Measurements from ENCODE around the gene FAM177A1.
"Not testable (repeated sequence)": the region's sequence is repeated elsewhere in the genome, so short reads cannot be mapped to it uniquely, and the experiment has no call there.

The FAM177A1 gene, protein sequence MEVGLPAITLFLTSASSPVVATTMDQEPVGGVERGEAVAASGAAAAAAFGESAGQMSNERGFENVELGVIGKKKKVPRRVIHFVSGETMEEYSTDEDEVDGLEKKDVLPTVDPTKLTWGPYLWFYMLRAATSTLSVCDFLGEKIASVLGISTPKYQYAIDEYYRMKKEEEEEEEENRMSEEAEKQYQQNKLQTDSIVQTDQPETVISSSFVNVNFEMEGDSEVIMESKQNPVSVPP

GRCh38 chr14:35046048-35046750 is at the start of gene FAM177A1:
FAM177A1 (plus strand) TSS chr14:35046272; CDS start chr14:35046464, 192 bp downstream.
- peak; percentile 98 for DNase-seq

DNA sequence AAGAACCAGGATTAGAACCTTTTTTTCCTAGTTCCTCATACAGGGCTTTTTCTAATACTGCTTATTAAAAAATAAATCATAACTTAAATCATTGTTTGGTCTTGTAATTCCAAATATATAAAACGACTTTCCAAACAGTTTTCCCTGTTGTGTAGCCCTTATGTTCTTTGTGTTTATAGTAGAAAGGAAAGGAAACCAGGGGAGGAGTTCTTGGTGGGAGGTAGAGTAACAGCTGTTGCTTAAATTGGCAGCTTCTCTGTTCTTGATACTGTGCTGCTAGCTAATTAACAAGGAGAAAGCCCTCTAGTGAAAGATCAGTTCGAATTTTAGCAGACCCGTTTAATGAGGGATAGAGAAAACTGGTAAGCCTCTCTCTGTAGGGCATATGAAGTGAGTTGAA is 48.3 kb upstream of the FAM177A1 start:
- DNase-seq = no peak

DNA sequence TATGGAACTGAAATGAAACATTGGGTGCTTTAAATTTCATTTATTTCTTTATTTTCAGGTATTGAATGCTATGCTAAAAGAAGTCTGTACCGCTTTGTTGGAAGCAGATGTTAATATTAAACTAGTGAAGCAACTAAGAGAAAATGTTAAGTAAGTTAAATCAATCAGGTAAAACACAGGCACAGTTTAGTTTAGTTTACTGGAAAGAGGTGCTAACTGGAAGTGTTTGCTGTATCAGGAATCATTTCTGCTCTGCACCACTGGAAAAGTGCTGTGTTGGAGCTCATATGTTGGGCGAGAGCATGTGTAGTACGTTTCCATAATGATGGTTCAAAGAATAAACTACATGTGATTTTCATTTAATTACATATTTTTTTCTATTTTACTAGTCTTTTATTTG is 46.6 kb upstream of the FAM177A1 start:
- no peak for DNase-seq

- no peak for DNase-seq
Measured at GRCh38 chr14:35001621-35002020, 44.5 kb upstream of the FAM177A1 start.

- no peak for DNase-seq
Measured at GRCh38 chr14:35004839-35005238, 41.2 kb upstream of the FAM177A1 start.

DNA sequence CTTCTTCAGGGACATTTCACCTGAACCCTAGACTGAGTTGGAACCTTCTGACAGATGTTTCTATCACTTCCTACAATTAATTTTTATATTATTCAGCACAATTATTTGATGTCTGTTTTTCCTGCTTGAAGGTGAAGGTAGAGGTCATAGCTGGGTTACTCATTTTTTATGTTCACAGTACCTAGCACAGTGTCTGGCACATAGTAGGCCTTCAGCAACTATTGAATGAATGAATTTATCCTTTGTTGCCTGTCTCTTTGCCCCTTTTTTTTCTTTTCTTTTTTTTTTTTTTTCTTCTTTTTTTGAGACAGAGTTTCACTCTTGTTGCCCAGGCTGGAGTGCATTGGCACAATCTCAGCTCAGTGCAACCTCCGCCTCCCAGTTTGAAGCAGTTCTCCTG is 29.5 kb upstream of the FAM177A1 start:
- DNase-seq = no peak

DNA sequence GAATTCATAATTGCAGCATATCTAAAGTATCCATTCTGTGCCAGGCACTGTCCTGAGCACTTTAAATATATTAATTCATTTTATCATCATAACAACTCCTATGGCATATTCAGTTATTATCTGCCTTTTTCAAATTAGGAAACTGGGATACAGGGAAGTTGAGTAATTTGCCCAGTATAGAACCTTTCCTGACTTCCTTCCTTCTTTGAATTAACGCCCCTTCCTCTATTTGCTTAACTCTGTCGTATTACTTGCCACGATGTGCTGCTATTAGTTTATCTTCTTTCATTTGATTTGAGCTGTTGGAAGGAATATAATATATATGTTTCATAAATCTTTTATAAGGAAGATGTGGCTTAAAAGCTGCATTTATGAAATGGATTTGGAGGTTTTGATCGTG is 25.4 kb upstream of the FAM177A1 start:
- DNase-seq = no peak

DNA sequence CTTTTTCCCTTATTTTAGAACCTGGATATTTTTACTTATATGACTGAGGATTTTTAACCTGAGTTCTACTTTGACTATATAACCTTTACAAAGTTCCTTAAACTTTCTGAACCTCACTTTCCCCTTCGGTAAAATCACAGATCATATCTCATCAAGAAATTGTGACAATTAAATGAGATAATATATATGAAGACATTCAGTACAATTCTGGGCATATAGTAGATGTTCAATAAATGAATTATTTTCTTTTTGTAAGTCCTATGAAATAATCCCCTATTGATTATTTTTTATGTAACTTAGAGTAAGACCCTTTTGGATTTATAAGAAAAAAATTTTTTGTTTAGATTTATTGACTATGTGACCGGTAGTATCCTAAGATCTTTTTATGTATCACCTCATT is 17.6 kb upstream of the FAM177A1 start:
- no peak for DNase-seq

- DNase-seq = no peak
Measured at GRCh38 chr14:35032562-35032961, 13.5 kb upstream of the FAM177A1 start.

DNA sequence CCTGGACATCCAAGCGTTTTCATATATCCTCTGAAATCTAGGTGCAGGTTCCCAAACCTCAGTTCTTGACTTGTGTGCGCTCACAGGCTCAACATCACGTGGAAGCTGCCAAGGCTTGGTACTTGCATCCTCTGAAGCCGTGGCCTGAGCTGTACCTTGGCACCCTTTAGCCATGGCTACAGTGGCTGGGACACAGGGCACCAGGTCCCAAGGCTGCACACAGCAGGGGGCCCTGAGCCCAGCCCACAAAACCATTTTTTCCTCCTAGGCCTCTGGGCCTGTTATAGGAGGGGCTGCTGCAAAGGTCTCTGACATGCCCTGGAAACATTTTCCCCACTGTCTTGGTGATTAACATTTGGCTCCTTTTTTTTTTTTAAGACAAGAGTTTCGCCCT is 11.6 kb upstream of the FAM177A1 start:
- no peak for DNase-seq

DNA sequence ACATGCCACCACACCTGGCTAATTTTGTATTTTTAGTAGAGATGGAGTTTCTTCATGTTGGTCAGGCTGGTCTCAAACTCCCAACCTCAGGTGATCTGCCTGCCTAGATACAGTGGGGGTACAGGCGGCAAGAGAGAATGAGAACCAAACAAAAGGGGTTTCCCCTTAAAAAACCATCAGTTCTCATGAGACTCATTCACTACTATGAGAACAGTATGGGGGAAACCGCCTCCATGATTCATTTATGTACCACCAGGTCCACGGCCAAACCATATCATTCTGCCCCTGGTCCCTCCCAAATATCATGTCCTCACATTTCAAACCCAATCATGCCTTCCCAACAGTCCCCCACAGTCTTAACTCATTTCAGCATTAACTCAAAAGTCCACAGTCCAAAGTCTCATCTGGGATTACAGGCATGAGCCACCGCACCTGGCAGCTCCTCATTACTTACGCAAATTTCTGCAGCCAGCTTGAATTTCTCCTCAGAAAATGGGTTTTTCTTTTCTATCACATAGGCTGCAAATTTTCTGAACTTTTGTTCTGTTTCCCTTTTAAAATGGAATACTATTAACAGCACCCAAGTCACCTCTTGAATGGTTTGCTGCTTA is 11.0 kb upstream of the FAM177A1 start:
- not testable (repeated sequence) for DNase-seq

DNA sequence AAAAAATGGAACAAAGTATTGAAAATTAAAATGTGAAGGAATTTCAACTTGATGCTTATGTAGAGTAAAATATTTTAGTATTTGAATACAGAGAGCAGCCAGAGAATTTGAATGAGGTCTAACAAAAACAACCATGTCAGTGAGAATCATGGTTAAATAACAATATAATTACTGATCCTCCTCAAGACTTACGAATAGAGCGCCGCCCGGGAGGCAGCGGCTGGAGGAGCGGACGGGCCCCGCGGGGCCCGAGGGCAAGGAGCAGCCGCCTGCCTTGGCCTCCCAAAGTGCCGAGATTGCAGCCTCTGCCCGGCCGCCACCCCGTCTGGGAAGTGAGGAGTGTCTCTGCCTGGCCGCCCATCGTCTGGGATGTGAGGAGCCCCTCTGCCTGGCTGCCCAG is 7.8 kb upstream of the FAM177A1 start:
- DNase-seq = not testable (repeated sequence)

- no peak for DNase-seq
Measured at GRCh38 chr14:35042632-35043031, 3.4 kb upstream of the FAM177A1 start.

DNA sequence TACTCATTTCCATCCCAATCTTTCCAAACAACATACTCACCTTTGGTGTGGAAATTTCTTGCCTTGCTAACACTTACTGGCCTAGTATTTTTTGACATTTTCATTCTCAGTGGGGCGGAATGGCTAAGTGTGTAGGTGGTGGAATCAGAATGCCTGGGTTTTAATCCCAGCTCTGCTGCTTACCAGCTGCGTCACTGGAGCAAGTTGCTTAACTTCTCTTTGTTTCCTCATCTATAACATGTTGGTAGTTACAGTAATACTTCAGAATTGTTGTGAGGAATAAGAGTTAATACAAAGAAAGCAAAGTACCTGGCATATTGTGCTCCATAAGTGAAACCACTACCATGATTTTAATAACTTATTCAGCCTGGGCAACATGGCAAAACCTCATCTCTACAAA is 3.0 kb upstream of the FAM177A1 start:
- no peak for DNase-seq

- no peak for DNase-seq
Measured at GRCh38 chr14:35044939-35045797, 904 bp upstream of the FAM177A1 start.

DNA sequence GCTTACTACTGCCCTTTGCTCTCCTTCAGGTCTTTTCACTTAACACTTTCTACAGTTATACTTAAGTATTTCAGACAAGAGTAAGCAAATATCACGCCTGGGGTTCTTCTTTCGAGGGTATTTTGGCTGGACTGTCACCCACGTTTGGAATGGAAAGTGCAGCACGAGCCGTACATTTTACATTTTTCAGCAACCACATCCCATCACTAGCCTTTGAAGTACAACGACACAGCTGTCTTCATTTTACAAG is 349 bp upstream of the FAM177A1 start:
- no peak for DNase-seq

DNA sequence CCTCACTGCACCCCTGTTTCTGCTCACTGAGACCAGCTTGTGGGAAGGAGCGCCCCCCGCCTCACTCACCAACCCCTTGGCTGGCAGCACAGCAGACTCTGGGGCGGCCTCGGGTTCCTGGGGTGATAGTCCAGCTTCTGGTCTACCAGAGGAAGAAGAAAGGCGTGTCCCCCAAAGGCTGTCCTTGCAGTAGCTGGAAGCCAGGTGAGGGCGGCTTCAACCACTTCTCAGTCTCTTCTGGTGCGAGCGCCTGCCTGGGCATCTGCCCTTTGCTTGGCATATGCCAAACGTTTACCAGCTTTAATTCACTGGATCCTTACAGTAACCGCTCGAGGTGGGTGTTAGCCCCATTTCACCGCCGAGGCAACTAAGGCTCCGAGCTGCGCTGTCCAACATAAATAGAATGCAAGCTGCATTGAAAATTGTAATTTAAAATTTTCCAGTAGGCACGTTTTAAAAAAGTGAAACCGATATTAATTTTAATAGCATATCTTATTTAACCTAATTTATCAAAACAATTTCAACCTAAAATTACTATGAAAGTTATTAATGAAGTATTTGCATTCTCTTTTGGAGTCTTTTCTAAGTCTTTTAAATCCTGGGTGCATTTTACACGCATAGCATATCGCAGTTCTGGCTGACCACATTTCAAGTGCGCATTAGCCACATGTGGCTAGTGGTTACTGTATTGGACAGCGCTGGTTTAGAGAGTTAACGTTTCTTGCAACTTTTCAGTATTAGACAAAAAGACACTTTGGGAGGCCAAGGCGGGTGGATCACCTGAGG is 872 bp downstream of the FAM177A1 start:
- DNase-seq = peak; percentile 20 to 26

DNA sequence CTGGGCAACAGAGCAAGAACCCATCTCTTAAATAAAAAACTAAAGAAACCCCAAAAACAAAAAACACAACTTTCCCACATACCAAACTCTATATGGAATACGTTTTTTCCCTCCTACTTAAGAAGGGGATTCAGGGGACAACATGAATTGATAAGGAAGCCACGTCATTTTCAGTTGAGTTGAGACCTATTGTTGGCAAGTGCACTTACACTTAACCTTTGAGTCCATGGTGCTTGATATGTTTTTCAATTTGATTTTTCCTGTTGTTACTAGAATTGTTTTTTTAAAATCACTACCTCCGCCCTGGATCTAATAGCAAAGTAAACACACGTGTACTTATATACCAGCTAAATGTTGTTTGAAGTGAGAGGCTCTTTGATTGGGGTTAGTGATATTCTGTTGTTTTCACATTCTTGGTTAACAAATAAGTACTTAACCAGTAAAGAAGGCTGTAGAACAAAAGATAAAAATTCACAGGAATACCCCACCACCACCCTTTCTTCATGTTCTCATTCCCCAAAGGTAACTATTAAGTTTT is 2.0 kb downstream of the FAM177A1 start:
- no peak for DNase-seq

DNA sequence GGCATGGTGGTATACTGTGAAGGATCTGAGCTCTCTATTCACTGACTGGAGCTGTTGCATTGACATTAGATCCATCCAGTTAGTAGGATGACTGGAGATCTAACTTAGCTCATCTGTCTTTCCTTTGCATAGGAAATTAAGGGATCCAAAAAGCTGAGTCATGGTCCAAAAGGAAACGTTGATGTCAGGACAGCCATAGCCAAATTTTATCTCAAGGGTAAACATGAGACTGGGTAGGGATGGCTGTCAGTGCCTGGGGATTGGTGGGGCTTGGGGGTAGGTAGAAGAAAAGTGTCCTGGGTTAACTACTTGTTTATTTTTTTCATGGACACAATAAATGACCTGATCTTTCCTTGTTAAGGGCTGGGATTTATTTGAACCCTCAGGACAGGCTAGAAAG is 4.6 kb downstream of the FAM177A1 start:
- no peak for DNase-seq

DNA sequence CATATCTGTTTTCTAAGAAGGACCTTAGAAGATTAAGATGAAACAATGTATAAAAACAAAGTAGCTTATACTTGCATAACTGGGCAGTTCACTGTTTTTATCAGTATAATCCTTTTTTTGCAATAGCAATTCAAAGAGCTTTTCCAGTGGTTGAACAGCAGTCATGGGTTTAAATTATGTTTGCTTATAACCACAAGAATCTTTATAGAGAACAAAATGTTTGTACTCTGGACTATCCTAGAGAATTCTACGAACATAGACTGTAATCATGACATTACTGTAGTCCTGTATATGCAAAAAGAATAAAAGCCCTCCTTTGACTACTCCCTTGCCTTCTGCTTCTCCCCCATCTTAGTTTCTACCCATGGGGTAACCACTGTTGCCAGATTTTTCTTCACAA is 5.7 kb downstream of the FAM177A1 start:
- no peak for DNase-seq

DNA sequence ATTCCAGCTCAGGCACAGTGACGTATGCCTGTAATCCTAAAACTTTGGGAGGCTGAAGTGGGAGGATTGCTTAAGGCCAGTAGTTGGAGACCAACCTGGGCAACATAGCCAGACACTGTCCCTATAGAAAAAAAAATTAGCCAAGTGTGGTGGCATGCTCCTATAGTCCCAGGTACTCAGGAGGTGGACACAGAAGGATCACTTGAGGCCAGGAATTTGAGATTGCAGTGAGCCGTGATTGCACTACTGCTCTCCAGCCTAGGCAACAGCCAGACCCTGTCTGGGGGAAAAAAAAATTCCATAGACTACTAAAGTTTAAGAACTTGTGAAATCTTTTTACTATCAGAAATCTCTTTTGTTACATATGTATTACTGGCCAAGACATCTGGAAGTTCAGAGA is 6.6 kb downstream of the FAM177A1 start:
- DNase-seq = no peak

DNA sequence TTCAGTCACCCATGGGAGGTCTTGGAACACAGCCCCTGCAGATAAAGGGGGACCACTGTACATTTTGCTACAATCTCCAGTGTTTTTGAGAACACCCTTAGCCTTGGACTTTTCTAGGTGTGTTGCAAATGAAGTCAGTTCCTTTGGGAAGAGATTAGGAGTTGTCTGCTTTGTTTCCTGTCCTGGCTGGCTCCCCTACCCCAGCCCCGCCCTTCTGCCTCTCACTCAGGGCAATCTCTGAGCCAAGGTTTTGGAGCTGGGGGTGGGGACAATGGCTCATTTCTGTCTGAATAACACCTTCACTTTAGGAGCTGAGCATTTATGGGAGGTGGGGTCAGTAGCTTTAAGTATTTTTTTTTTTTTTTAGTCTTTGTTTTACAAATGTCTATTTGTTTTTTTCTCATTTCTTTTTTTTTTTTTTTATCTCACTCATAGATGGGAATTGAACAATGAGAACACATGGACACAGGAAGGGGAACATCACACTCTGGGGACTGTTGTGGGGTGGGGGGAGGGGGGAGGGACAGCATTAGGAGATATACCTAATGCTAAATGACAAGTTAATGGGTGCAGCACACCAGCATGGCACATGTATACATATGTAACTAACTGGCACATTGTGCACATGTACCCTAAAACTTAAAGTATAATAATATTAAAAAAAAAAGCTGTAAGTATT is 15.2 kb downstream of the FAM177A1 start:
- not testable (repeated sequence) for DNase-seq

All from activated CD4-positive, alpha-beta T cell treated with anti-CD3 and anti-CD28 coated beads, Interleukin-2, amount 50 U/mL, for 4 hours (primary cell).